GM13977 (cell line): ENCODE results near the gene SLC30A2.

ENCODE experiments used
- DNase-seq: peaks from one replicate; pipeline ENCODE4 v3.0.0; 2012; ENCODE audit warnings: low spot score
- CTCF ChIP-seq: IDR thresholded peaks from 2 replicates; pipeline ENCODE4 v1.5.1; 2012; ENCODE audit warnings: mild to moderate bottlenecking, control low read depth; ENCODE audit not compliant: insufficient read depth; ENCODE audit errors: extremely low read depth, missing control alignments
- in situ Hi-C: fragments of 300-500 bp; cut with MboI; formaldehyde crosslinking; loops from one replicate; pipeline ENCODE4 v1.12.0; 2022; ENCODE audit warnings: low sequenced_read_pairs, low pct_unique_long_range_greater_than_20kb, mixed read lengths, inconsistent platforms; ENCODE audit not compliant: unreplicated experiment

Gene SLC30A2

GRCh38 chr1:26050248-26050640 lies 4.3 kb upstream of the SLC30A2 start:
- DNase-seq = no peak
- TF ChIP-seq CTCF = no peak
- in situ Hi-C loops = no loop called here

- no peak for TF ChIP-seq CTCF
- no peak for DNase-seq
- in situ Hi-C loops = no loop called here
Observed at GRCh38 chr1:26049531-26050247, 3.8 kb upstream of the SLC30A2 start.

- TF ChIP-seq CTCF = no peak
- in situ Hi-C loops = no loop called here
- DNase-seq = no peak
Observed at GRCh38 chr1:26047278-26047874, 1.5 kb upstream of the SLC30A2 start.

- no peak for DNase-seq
- TF ChIP-seq CTCF = no peak
- in situ Hi-C loops = no loop called here
Observed at GRCh38 chr1:26046246-26047095, 553 bp upstream of the SLC30A2 start.

GRCh38 chr1:26044971-26045721 lies 772 bp downstream of the SLC30A2 start:
- in situ Hi-C loops = no loop called here
- no peak for DNase-seq
- TF ChIP-seq CTCF = no peak

GRCh38 chr1:26044414-26044813 lies 1.5 kb downstream of the SLC30A2 start:
- TF ChIP-seq CTCF = no peak
- in situ Hi-C loops = no loop called here
- no peak for DNase-seq
